ENCODE data around the gene GRM8. TPM values are rescaled to one million over a fixed set of nuclear protein-coding genes. Genes with fewer than 3 reads are reported as not detected.

The GRM8 gene
- total and polyA plus RNA-seq, 2 experiments from 2014 or later: not detected

GRCh38 chr7:127230192-127230925 is 22.4 kb downstream of the GRM8 start:
- no peak overlapping the region for H2AFZ ChIP-seq
- 47 to 53% methylated on average over 3 of the region's 3 CpGs for WGBS, 2 experiments (ENCODE audit: low coverage in 1 of 2, low lambda C conversion rate in 2 of 2, missing lambda C conversion rate in 2 of 2)
- no peaks in the 10 kb centered on the region for H3F3A ChIP-seq (ENCODE audit: insufficient read depth)
- no peak overlapping the region for H3K4me3 ChIP-seq
- H3K9me2 ChIP-seq (ENCODE audit: insufficient read depth): no peaks in the 10 kb centered on the region
- no peaks in the 10 kb centered on the region for H3K79me2 ChIP-seq (ENCODE audit: insufficient read depth)
- H3K27me3 ChIP-seq (replicated peaks; ENCODE audit: insufficient read depth): no peaks in the 10 kb centered on the region
- TF ChIP-seq EZH2phosphoT487 (IDR thresholded peaks at IDR 0.05; ENCODE audit: insufficient read depth, low read depth): no peak
- no peak for TF ChIP-seq EZH2 (IDR thresholded peaks at IDR 0.05; ENCODE audit: insufficient read depth, poor library complexity, severe bottlenecking)
- no peaks in the 10 kb centered on the region for H3K36me3 ChIP-seq (ENCODE audit: low read depth)
- no peak for DNase-seq
- H3K9ac ChIP-seq: no peak overlapping the region
- H3K4me1 ChIP-seq (ENCODE audit: insufficient read depth): no peaks in the 10 kb centered on the region
- H4K20me1 ChIP-seq (ENCODE audit: insufficient read depth): no peaks in the 10 kb centered on the region
- H3K9me3 ChIP-seq (ENCODE audit: low read depth): no peaks in the 10 kb centered on the region
- no peak overlapping the region for H3K27ac ChIP-seq
- no peak overlapping the region for H3K4me2 ChIP-seq (ENCODE audit: unreplicated experiment)
- in situ Hi-C loops (cut with MboI): no loop called here

- no peak overlapping the region for H3K4me3 ChIP-seq
- no peak overlapping the region for H3K4me2 ChIP-seq (ENCODE audit: unreplicated experiment)
- no peaks in the 10 kb centered on the region for H3K9me3 ChIP-seq (ENCODE audit: low read depth)
- no peak overlapping the region for H2AFZ ChIP-seq
- H3F3A ChIP-seq (ENCODE audit: insufficient read depth): no peaks in the 10 kb centered on the region
- H3K27me3 ChIP-seq (replicated peaks; ENCODE audit: insufficient read depth): no peaks in the 10 kb centered on the region
- H3K79me2 ChIP-seq (ENCODE audit: insufficient read depth): no peaks in the 10 kb centered on the region
- no peak overlapping the region for H3K9ac ChIP-seq
- in situ Hi-C loops (cut with MboI): no loop called here
- H4K20me1 ChIP-seq (ENCODE audit: insufficient read depth): no peaks in the 10 kb centered on the region
- no peaks in the 10 kb centered on the region for H3K9me2 ChIP-seq (ENCODE audit: insufficient read depth)
- TF ChIP-seq EZH2 (IDR thresholded peaks at IDR 0.05; ENCODE audit: insufficient read depth, poor library complexity, severe bottlenecking) (no peak), EZH2phosphoT487 (IDR thresholded peaks at IDR 0.05; ENCODE audit: insufficient read depth, low read depth) (no peak)
- H3K36me3 ChIP-seq (ENCODE audit: low read depth): no peaks in the 10 kb centered on the region
- H3K27ac ChIP-seq: no peak overlapping the region
- 8 to 13% methylated on average over 10 of the region's 10 CpGs for WGBS, 2 experiments (ENCODE audit: low coverage in 1 of 2, low lambda C conversion rate in 2 of 2, missing lambda C conversion rate in 2 of 2)
- H3K4me1 ChIP-seq (ENCODE audit: insufficient read depth): no peaks in the 10 kb centered on the region
- no peak for DNase-seq
Observed at GRCh38 chr7:127226685-127227374, 25.9 kb downstream of the GRM8 start.

GRCh38 chr7:127221731-127222130 is 31.0 kb downstream of the GRM8 start:
- H3K27me3 ChIP-seq (replicated peaks; ENCODE audit: insufficient read depth): no peaks in the 10 kb centered on the region
- no peaks in the 10 kb centered on the region for H3K36me3 ChIP-seq (ENCODE audit: low read depth)
- H3K4me3 ChIP-seq: no peak overlapping the region
- no peak overlapping the region for H2AFZ ChIP-seq
- no peaks in the 10 kb centered on the region for H3K9me3 ChIP-seq (ENCODE audit: low read depth)
- DNase-seq: no peak
- TF ChIP-seq EZH2 (IDR thresholded peaks at IDR 0.05; ENCODE audit: insufficient read depth, poor library complexity, severe bottlenecking) (no peak), EZH2phosphoT487 (IDR thresholded peaks at IDR 0.05; ENCODE audit: insufficient read depth, low read depth) (no peak)
- H3K27ac ChIP-seq: no peak overlapping the region
- no peaks in the 10 kb centered on the region for H3K79me2 ChIP-seq (ENCODE audit: insufficient read depth)
- no peaks in the 10 kb centered on the region for H3K4me1 ChIP-seq (ENCODE audit: insufficient read depth)
- no peaks in the 10 kb centered on the region for H4K20me1 ChIP-seq (ENCODE audit: insufficient read depth)
- H3F3A ChIP-seq (ENCODE audit: insufficient read depth): no peaks in the 10 kb centered on the region
- no peak overlapping the region for H3K4me2 ChIP-seq (ENCODE audit: unreplicated experiment)
- in situ Hi-C loops (cut with MboI): no loop called here
- H3K9me2 ChIP-seq (ENCODE audit: insufficient read depth): no peaks in the 10 kb centered on the region
- 26 to 29% methylated on average over 1 of the region's 1 CpG for WGBS, 2 experiments (ENCODE audit: low coverage in 1 of 2, low lambda C conversion rate in 2 of 2, missing lambda C conversion rate in 2 of 2)
- H3K9ac ChIP-seq: no peak overlapping the region

- 6 to 9% methylated on average over 4 of the region's 4 CpGs for WGBS, 2 experiments (ENCODE audit: low coverage in 1 of 2, low lambda C conversion rate in 2 of 2, missing lambda C conversion rate in 2 of 2)
Observed at GRCh38 chr7:127214956-127215718, 37.6 kb downstream of the GRM8 start.

More at GRCh38 chr7:127214956-127215718, 37.6 kb downstream of the GRM8 start:
- no peak overlapping the region for H3K9ac ChIP-seq
- H3K27me3 ChIP-seq (replicated peaks; ENCODE audit: insufficient read depth): no peaks in the 10 kb centered on the region
- no peaks in the 10 kb centered on the region for H4K20me1 ChIP-seq (ENCODE audit: insufficient read depth)
- no peaks in the 10 kb centered on the region for H3F3A ChIP-seq (ENCODE audit: insufficient read depth)
- no peak overlapping the region for H3K4me2 ChIP-seq (ENCODE audit: unreplicated experiment)
- no peaks in the 10 kb centered on the region for H3K36me3 ChIP-seq (ENCODE audit: low read depth)
- H3K4me1 ChIP-seq (ENCODE audit: insufficient read depth): no peaks in the 10 kb centered on the region
- H3K9me2 ChIP-seq (ENCODE audit: insufficient read depth): no peaks in the 10 kb centered on the region
- TF ChIP-seq EZH2 (IDR thresholded peaks at IDR 0.05; ENCODE audit: insufficient read depth, poor library complexity, severe bottlenecking) (no peak), EZH2phosphoT487 (IDR thresholded peaks at IDR 0.05; ENCODE audit: insufficient read depth, low read depth) (no peak)
- in situ Hi-C loops (cut with MboI): no loop called here
- no peak overlapping the region for H3K27ac ChIP-seq
- H3K4me3 ChIP-seq: no peak overlapping the region
- no peak for DNase-seq
- no peaks in the 10 kb centered on the region for H3K9me3 ChIP-seq (ENCODE audit: low read depth)
- H2AFZ ChIP-seq: no peak overlapping the region
- no peaks in the 10 kb centered on the region for H3K79me2 ChIP-seq (ENCODE audit: insufficient read depth)

All from GM23248 (cell line).